HepG2 (cell line): ENCODE results near the gene ZNF865. TPM values are rescaled to one million over a fixed set of nuclear protein-coding genes. Genes with fewer than 3 reads are reported as not detected.
A peak's percentile ranks its signal among the peaks of the same experiment; 100 is the strongest.

Source experiments
- BCL6 ChIP-seq: IDR thresholded peaks from 2 replicates; pipeline ENCODE4 v1.6.1; 2016; ENCODE audit warnings: missing genetic modification reagents, missing compliant biosample characterization
- ETV5 ChIP-seq: IDR thresholded peaks from 2 replicates; pipeline ENCODE4 v1.6.1; 2018; ENCODE audit warnings: missing biosample characterization, missing genetic modification reagents, inconsistent platforms, borderline replicate concordance
- KDM4B ChIP-seq: sonication (generic); formaldehyde crosslinking; IDR thresholded peaks from 2 replicates; pipeline ENCODE4 v1.4.0; 2020; ENCODE audit warnings: missing genetic modification reagents
- KLF11 ChIP-seq: IDR thresholded peaks from 2 replicates; pipeline ENCODE4 v1.6.1; 2016; ENCODE audit warnings: missing compliant biosample characterization
- SRSF1 ChIP-seq: fragments of 200-400 bp; formaldehyde crosslinking; optimal IDR thresholded peaks from 2 replicates; pipeline ENCODE3; 2017; ENCODE audit warnings: mild to moderate bottlenecking, low read depth, low read length, moderate library complexity
- STAG1 ChIP-seq: sonication (generic); formaldehyde crosslinking; IDR thresholded peaks from 2 replicates; pipeline ENCODE4 v1.4.0; 2020; ENCODE audit warnings: missing genetic modification reagents
- U2AF2 ChIP-seq: fragments of 200-400 bp; formaldehyde crosslinking; IDR thresholded peaks from 2 replicates; pipeline ENCODE4 v1.6.1; 2017; ENCODE audit warnings: low read depth, mild to moderate bottlenecking, low read length
- ZMYM4 ChIP-seq: sonication (generic); formaldehyde crosslinking; IDR thresholded peaks from 2 replicates; pipeline ENCODE4 v1.8.1; 2023; ENCODE audit warnings: mild to moderate bottlenecking, missing genetic modification reagents
- ZNF367 ChIP-seq: sonication (generic); formaldehyde crosslinking; IDR thresholded peaks from 2 replicates; pipeline ENCODE4 v1.4.0; 2020; ENCODE audit warnings: missing genetic modification reagents, borderline replicate concordance
- ZNF446 ChIP-seq: sonication (generic); formaldehyde crosslinking; IDR thresholded peaks from 2 replicates; pipeline ENCODE4 v1.5.0; 2020; ENCODE audit warnings: mild to moderate bottlenecking, missing genetic modification reagents
- ZNF468 ChIP-seq: sonication (generic); formaldehyde crosslinking; IDR thresholded peaks from 2 replicates; pipeline ENCODE4 v1.8.0; 2022; ENCODE audit warnings: mild to moderate bottlenecking, moderate library complexity, missing genetic modification reagents
- ZNF550 ChIP-seq: sonication (generic); formaldehyde crosslinking; IDR thresholded peaks from 2 replicates; pipeline ENCODE4 v1.4.0; 2020; ENCODE audit warnings: mild to moderate bottlenecking, missing genetic modification reagents, borderline replicate concordance
- polyA plus RNA-seq, 8 experiments: library from polyadenylated mRNA; depleted of rRNA in 3 of 8; stranded (reverse) in 7 of 8; unstranded in 1 of 8; fragments of >200 nt; fragmentation: Illumina TruSeq in 4 of 8; extraction: Trizol in 4 of 8; gene quantifications; 2 replicates each; pipeline versions ENCODE4 v1.2.1 to v1.2.3, GENCODE V29; 2011 to 2016; ENCODE audit warnings: low read depth in 4 of 8, missing spikeins in 1 of 8, mixed read lengths in 1 of 8; ENCODE audit not compliant: insufficient read depth in 1 of 8
- total RNA-seq, 5 experiments: library from RNA; depleted of rRNA; stranded (reverse); fragments of >200 nt; fragmentation: Illumina TruSeq; extraction: Trizol; gene quantifications; 2 replicates each; pipeline ENCODE4 v1.2.3, GENCODE V29; 2016; ENCODE audit warnings: low read depth in 1 of 5
- TF ChIP-seq, protein P1 (sequence below): sonication (generic); formaldehyde crosslinking; IDR thresholded peaks from 2 replicates; pipeline ENCODE4 v1.4.0; 2020; ENCODE audit warnings: missing genetic modification reagents
- TF ChIP-seq, protein P2 (sequence below): sonication (generic); formaldehyde crosslinking; IDR thresholded peaks from 2 replicates; pipeline ENCODE4 v1.5.1; 2020; ENCODE audit warnings: mild to moderate bottlenecking, missing genetic modification reagents, borderline replicate concordance
- TF ChIP-seq, protein P3 (sequence below): sonication (generic); formaldehyde crosslinking; IDR thresholded peaks from 2 replicates; pipeline ENCODE4 v1.5.1; 2020; ENCODE audit warnings: mild to moderate bottlenecking, missing genetic modification reagents, moderate library complexity
- TF ChIP-seq, protein P4 (sequence below): sonication (generic); formaldehyde crosslinking; IDR thresholded peaks from 2 replicates; pipeline ENCODE4 v1.8.1; 2023; ENCODE audit warnings: mild to moderate bottlenecking, inconsistent platforms, moderate library complexity, missing genetic modification reagents, borderline replicate concordance
- TF ChIP-seq, protein P5 (sequence below): sonication (generic); formaldehyde crosslinking; IDR thresholded peaks from 2 replicates; pipeline ENCODE4 v1.9.0; 2021; ENCODE audit warnings: missing genetic modification reagents, mild to moderate bottlenecking, borderline replicate concordance

ZNF865 gene
- total and polyA plus RNA-seq, 2 of the 13 experiments (the other 11 are each of a cell fraction or from before 2014, with no cell fraction given) = 0.93 to 1.0 TPM

DNA sequence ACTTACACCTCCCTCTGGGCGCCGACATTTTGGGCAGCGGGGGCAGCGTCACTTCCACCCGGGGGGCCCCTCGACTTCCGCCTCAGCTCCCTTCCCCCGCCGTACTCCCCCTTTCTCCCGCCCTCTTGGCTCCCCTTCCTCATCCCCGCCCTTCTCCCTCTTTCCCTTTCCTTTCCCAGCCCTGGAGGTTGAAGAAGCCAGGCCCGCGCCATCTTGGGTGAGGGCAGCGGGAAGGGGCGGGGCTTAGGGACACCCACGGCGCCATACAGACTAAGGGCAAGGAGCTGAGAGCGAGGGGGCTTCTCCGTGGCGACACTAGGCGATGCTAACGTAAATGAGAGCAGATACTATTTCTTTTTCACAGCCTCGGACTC lies 6.0 kb upstream of the ZNF865 start, which contains the start of gene FIZ1 (continued):
- TF ChIP-seq ZNF367 (no peak), STAG1 (CRISPR knock-in tag) (no peak), ZNF550 (no peak), BCL6 (CRISPR knock-in tag) (no peak), ZNF446 (CRISPR knock-in tag) (no peak), ETV5 (CRISPR knock-in tag) (no peak; the same call in 1 of the 2 replicates), ZMYM4 (CRISPR knock-in tag) (no peak), SRSF1 (peak; percentile 95), ZNF468 (CRISPR knock-in tag) (no peak), U2AF2 (no peak), KDM4B (CRISPR knock-in tag) (no peak), KLF11 (CRISPR knock-in tag) (no peak; the same call in 1 of the 2 replicates)
- TF ChIP-seq, protein P1, sequence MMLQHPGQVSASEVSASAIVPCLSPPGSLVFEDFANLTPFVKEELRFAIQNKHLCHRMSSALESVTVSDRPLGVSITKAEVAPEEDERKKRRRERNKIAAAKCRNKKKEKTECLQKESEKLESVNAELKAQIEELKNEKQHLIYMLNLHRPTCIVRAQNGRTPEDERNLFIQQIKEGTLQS (CRISPR knock-in tag) = no peak; the same call in 1 of the 2 replicates
- TF ChIP-seq, protein P2, sequence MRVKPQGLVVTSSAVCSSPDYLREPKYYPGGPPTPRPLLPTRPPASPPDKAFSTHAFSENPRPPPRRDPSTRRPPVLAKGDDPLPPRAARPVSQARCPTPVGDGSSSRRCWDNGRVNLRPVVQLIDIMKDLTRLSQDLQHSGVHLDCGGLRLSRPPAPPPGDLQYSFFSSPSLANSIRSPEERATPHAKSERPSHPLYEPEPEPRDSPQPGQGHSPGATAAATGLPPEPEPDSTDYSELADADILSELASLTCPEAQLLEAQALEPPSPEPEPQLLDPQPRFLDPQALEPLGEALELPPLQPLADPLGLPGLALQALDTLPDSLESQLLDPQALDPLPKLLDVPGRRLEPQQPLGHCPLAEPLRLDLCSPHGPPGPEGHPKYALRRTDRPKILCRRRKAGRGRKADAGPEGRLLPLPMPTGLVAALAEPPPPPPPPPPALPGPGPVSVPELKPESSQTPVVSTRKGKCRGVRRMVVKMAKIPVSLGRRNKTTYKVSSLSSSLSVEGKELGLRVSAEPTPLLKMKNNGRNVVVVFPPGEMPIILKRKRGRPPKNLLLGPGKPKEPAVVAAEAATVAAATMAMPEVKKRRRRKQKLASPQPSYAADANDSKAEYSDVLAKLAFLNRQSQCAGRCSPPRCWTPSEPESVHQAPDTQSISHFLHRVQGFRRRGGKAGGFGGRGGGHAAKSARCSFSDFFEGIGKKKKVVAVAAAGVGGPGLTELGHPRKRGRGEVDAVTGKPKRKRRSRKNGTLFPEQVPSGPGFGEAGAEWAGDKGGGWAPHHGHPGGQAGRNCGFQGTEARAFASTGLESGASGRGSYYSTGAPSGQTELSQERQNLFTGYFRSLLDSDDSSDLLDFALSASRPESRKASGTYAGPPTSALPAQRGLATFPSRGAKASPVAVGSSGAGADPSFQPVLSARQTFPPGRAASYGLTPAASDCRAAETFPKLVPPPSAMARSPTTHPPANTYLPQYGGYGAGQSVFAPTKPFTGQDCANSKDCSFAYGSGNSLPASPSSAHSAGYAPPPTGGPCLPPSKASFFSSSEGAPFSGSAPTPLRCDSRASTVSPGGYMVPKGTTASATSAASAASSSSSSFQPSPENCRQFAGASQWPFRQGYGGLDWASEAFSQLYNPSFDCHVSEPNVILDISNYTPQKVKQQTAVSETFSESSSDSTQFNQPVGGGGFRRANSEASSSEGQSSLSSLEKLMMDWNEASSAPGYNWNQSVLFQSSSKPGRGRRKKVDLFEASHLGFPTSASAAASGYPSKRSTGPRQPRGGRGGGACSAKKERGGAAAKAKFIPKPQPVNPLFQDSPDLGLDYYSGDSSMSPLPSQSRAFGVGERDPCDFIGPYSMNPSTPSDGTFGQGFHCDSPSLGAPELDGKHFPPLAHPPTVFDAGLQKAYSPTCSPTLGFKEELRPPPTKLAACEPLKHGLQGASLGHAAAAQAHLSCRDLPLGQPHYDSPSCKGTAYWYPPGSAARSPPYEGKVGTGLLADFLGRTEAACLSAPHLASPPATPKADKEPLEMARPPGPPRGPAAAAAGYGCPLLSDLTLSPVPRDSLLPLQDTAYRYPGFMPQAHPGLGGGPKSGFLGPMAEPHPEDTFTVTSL (CRISPR knock-in tag) = no peak
- TF ChIP-seq, protein P3, sequence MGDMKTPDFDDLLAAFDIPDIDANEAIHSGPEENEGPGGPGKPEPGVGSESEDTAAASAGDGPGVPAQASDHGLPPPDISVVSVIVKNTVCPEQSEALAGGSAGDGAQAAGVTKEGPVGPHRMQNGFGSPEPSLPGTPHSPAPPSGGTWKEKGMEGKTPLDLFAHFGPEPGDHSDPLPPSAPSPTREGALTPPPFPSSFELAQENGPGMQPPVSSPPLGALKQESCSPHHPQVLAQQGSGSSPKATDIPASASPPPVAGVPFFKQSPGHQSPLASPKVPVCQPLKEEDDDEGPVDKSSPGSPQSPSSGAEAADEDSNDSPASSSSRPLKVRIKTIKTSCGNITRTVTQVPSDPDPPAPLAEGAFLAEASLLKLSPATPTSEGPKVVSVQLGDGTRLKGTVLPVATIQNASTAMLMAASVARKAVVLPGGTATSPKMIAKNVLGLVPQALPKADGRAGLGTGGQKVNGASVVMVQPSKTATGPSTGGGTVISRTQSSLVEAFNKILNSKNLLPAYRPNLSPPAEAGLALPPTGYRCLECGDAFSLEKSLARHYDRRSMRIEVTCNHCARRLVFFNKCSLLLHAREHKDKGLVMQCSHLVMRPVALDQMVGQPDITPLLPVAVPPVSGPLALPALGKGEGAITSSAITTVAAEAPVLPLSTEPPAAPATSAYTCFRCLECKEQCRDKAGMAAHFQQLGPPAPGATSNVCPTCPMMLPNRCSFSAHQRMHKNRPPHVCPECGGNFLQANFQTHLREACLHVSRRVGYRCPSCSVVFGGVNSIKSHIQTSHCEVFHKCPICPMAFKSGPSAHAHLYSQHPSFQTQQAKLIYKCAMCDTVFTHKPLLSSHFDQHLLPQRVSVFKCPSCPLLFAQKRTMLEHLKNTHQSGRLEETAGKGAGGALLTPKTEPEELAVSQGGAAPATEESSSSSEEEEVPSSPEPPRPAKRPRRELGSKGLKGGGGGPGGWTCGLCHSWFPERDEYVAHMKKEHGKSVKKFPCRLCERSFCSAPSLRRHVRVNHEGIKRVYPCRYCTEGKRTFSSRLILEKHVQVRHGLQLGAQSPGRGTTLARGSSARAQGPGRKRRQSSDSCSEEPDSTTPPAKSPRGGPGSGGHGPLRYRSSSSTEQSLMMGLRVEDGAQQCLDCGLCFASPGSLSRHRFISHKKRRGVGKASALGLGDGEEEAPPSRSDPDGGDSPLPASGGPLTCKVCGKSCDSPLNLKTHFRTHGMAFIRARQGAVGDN (CRISPR knock-in tag) = peak; percentile 62
- TF ChIP-seq, protein P4, sequence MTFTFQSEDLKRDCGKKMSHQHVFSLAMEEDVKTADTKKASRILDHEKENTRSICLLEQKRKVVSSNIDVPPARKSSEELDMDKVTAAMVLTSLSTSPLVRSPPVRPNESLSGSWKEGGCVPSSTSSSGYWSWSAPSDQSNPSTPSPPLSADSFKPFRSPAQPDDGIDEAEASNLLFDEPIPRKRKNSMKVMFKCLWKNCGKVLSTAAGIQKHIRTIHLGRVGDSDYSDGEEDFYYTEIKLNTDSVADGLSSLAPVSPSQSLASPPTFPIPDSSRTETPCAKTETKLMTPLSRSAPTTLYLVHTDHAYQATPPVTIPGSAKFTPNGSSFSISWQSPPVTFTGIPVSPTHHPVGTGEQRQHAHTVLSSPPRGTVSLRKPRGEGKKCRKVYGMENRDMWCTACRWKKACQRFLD (CRISPR knock-in tag) = peak; percentile 71; the same call in 1 of the 2 replicates
- TF ChIP-seq, protein P5, sequence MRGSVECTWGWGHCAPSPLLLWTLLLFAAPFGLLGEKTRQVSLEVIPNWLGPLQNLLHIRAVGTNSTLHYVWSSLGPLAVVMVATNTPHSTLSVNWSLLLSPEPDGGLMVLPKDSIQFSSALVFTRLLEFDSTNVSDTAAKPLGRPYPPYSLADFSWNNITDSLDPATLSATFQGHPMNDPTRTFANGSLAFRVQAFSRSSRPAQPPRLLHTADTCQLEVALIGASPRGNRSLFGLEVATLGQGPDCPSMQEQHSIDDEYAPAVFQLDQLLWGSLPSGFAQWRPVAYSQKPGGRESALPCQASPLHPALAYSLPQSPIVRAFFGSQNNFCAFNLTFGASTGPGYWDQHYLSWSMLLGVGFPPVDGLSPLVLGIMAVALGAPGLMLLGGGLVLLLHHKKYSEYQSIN (CRISPR knock-in tag) = no peak
